ENCODE data around the gene SERPINB10. TPM values are rescaled to one million over a fixed set of nuclear protein-coding genes. Genes with fewer than 3 reads are reported as not detected.

Gene SERPINB10
- total and polyA plus RNA-seq, 2 of the 8 experiments (the other 6 are each of a cell fraction or from before 2014, with no cell fraction given): not detected

- TF ChIP-seq RBBP5 (IDR thresholded peaks at IDR 0.05; ENCODE audit: borderline replicate concordance, low read depth, low read length) (0 out of 2 replicates have a peak, but pooled peaks have one; percentile 24), EGR1 (IDR thresholded peaks at IDR 0.05; ENCODE audit: borderline replicate concordance, low read depth, low read length) (no peak), RAD21 (IDR thresholded peaks at IDR 0.05 in 1 of 2, conservative IDR thresholded peaks at IDR 0.05 in 1 of 2; ENCODE audit: low read depth in 2 of 2, low read length in 2 of 2) (no peak), TBP (IDR thresholded peaks at IDR 0.05; ENCODE audit: low read depth, low read length) (no peak; the same call in 1 of the 2 replicates), TAF7 (optimal IDR thresholded peaks at IDR 0.05; ENCODE audit: borderline replicate concordance, low read depth, low read length) (no peak), USF2 (IDR thresholded peaks at IDR 0.05; ENCODE audit: low read length) (no peak), SP4 (IDR thresholded peaks at IDR 0.05; ENCODE audit: low read length) (no peak), POLR2A (IDR thresholded peaks at IDR 0.05; ENCODE audit: control extremely low read depth in 1 of 2, low read depth in 2 of 2, low read length in 2 of 2) (peak in 1 of 2 experiments; percentile 1; a peak in 1 of 3 replicates), CBX8 (IDR thresholded peaks at IDR 0.05; ENCODE audit: borderline replicate concordance, low read depth, low read length) (no peak), GTF2F1 (IDR thresholded peaks at IDR 0.05; ENCODE audit: borderline replicate concordance, low read depth, low read length) (no peak), BACH1 (IDR thresholded peaks at IDR 0.05; ENCODE audit: low read length) (no peak), SRF (IDR thresholded peaks at IDR 0.05; ENCODE audit: low read depth, low read length) (no peak), JUND (IDR thresholded peaks at IDR 0.05; ENCODE audit: low read length) (no peak), SIRT6 (IDR thresholded peaks at IDR 0.05; ENCODE audit: low read length) (no peak), NANOG (IDR thresholded peaks at IDR 0.05; ENCODE audit: insufficient read depth, low read depth, low read length, poor library complexity, severe bottlenecking) (no peak), POLR2AphosphoS5 (IDR thresholded peaks at IDR 0.05; ENCODE audit: low read depth, low read length) (no peak; the same call in 1 of the 2 replicates), PHF8 (conservative IDR thresholded peaks at IDR 0.05; ENCODE audit: low read depth, low read length) (peak; percentile 13; the same call in 1 of the 2 replicates), ASH2L (IDR thresholded peaks at IDR 0.05; ENCODE audit: low read length) (no peak)
- TF ChIP-seq, protein P1, sequence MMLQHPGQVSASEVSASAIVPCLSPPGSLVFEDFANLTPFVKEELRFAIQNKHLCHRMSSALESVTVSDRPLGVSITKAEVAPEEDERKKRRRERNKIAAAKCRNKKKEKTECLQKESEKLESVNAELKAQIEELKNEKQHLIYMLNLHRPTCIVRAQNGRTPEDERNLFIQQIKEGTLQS (IDR thresholded peaks at IDR 0.05; ENCODE audit: insufficient read depth, low read depth, low read length): no peak
These were observed 63.0 kb downstream of the SERPINB10 start (continued) for GRCh38 chr18:63970809-63971205.

Measured in H1 (cell line).